Measurements from ENCODE around the gene ZNF333.

DNA sequence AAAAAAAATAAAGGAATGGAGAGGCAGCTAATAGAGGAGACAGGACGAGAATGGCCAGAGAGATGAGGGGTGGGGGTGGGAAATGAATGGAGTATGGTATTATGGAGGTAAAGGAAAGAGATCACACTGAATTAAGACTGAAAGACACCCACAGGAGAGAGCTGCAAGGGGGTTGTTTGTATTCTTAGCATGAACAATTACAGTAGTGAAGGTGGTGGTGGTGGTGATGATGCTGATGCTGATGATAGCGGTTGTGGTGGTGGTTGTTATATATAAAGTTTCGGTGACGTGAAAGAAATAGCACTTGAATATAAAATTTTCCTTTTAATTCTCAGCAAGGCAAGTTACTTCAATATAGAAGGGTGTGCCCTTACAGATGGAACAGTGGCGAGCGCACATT, 12.4 kb upstream of the ZNF333 start:
- TF ChIP-seq, protein P1, sequence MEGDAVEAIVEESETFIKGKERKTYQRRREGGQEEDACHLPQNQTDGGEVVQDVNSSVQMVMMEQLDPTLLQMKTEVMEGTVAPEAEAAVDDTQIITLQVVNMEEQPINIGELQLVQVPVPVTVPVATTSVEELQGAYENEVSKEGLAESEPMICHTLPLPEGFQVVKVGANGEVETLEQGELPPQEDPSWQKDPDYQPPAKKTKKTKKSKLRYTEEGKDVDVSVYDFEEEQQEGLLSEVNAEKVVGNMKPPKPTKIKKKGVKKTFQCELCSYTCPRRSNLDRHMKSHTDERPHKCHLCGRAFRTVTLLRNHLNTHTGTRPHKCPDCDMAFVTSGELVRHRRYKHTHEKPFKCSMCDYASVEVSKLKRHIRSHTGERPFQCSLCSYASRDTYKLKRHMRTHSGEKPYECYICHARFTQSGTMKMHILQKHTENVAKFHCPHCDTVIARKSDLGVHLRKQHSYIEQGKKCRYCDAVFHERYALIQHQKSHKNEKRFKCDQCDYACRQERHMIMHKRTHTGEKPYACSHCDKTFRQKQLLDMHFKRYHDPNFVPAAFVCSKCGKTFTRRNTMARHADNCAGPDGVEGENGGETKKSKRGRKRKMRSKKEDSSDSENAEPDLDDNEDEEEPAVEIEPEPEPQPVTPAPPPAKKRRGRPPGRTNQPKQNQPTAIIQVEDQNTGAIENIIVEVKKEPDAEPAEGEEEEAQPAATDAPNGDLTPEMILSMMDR (IDR thresholded peaks at IDR 0.05), result no peak
- no peak for TF ChIP-seq ZFX (IDR thresholded peaks at IDR 0.05; ENCODE audit: borderline replicate concordance)

All from 22Rv1 (cell line).